Activated CD4-positive, alpha-beta T cell treated with anti-CD3 and anti-CD28 coated beads for 36 hours (primary cell): ENCODE data around the gene SKAP1. TPM values are rescaled to one million over a fixed set of nuclear protein-coding genes. Genes with fewer than 3 reads are reported as not detected.
A peak's percentile ranks its signal among the peaks of the same experiment; 100 is the strongest.
"Not testable (repeated sequence)": the region's sequence is repeated elsewhere in the genome, so short reads cannot be mapped to it uniquely, and the experiment has no call there.

Source experiments
- ATAC-seq: fragments of 200-7000 bp; cut with Tn5 transposase; one replicate; pipeline ENCODE4 v1.10.0; 2021; ENCODE audit warnings: mild to moderate bottlenecking, moderate library complexity
- CTCF ChIA-PET: fragments of 350-600 bp; sonication (Branson Sonifier 250); formaldehyde crosslinking; loops from one replicate; lab custom pipeline; 2021; ENCODE audit warnings: antibody characterized with exemption; lab: Charles Lee
- POLR2A ChIA-PET: fragments of 350-600 bp; sonication (Branson Sonifier 250); formaldehyde crosslinking; loops from one replicate; lab custom pipeline; 2021; ENCODE audit warnings: antibody characterized with exemption, inconsistent platforms; lab: Charles Lee
- DNase-seq: peaks from one replicate; pipeline ENCODE4 v3.0.0-alpha.2; 2020
- H3K27ac Mint-ChIP-seq: one replicate; pipeline ENCODE4 v1.8.0; 2021; ENCODE audit warnings: mixed read lengths
- H3K27me3 Mint-ChIP-seq: one replicate; pipeline ENCODE4 v1.8.0; 2021; ENCODE audit warnings: mixed read lengths
- H3K36me3 Mint-ChIP-seq: one replicate; pipeline ENCODE4 v1.8.0; 2021; ENCODE audit warnings: low read depth, mixed read lengths
- H3K4me1 Mint-ChIP-seq: one replicate; pipeline ENCODE4 v1.8.0; 2021; ENCODE audit warnings: mixed read lengths
- H3K4me3 Mint-ChIP-seq: one replicate; pipeline ENCODE4 v1.8.0; 2021; ENCODE audit warnings: mild to moderate bottlenecking, moderate library complexity, mixed read lengths
- H3K9me3 Mint-ChIP-seq: one replicate; pipeline ENCODE4 v1.8.0; 2021; ENCODE audit warnings: low read depth, mixed read lengths
- intact Hi-C, 2 experiments: fragments of 100-400 bp; cut with DNase I in 1 of 2; cut with micrococcal nuclease in 1 of 2; formaldehyde crosslinking; loops; one replicate each; pipeline versions ENCODE4 v1.14.2 to v1.15.1; 2022 to 2024; cut with DNase I, micrococcal nuclease
- total RNA-seq, 2 experiments: library from RNA; stranded (reverse); gene quantifications; one replicate each; pipeline ENCODE4 v1.2.3, GENCODE V29; 2021

The SKAP1 gene
- total RNA-seq, 2 experiments from 2014 or later: 76.1 to 109 TPM

DNA sequence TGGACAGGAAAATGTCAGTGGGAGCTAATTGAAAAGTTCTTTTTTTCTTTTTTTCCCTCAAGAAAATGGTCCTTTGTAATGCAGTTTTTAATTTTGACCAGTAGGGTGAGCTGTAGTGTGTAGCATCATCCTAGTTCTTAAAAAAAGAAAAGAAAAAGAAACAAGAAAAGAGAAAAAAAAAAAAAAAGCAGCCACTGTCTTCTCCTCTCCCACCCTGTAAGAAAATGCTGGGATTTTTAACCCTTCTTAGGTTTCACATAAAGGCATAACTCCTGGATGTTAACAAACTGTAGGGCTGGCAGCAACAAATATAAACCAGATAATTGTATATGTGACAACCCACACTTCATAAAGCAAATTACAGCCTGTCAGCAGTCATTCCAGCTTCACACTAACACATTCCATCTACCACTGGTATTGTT, 78.1 kb downstream of the SKAP1 start:
- CTCF ChIA-PET: interaction anchor here (0.6 to 8.9 kb wide), 45 partner anchors 11 to 326 kb away, joined by 3 to 113 read pairs (median 4); partner anchors contain the start of gene HOXB5
- POLR2A ChIA-PET: interaction anchor here (0.8 kb wide), 1 partner anchor 239 kb away, joined by 3 read pairs; no protein-coding TSS in a partner anchor

DNA sequence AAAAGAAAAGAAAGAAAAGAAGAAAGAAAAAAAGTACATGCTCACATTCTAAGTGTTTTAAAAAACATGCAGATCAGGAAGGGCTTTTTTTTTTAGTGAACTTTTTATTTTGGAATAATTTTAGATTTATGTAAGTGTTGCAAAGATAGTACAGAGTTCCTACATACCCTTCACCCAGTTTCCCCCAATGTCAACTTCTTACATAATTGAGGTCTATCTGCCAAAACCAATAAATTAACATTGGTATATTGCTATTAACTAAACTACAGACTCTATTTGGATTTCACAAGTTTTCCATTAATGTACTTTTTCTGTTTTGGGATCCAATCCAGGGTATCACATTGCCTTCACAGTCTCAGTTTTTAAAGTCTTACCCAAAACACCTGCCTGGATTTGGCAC, 81.7 kb downstream of the SKAP1 start:
- ChIA-PET CTCF (interaction anchor here (1.0 to 8.9 kb wide), 5 partner anchors 9 to 245 kb away, joined by 3 to 113 read pairs (median 4); partner anchors contain the start of gene HOXB5), POLR2A (no interaction called here)
- Mint-ChIP-seq H3K27me3 (no peaks in the 10 kb centered on the region), H3K36me3 (peaks cover 24% of the 10 kb centered on the region), H3K9me3 (no peaks in the 10 kb centered on the region), H3K27ac (no peak overlapping the region), H3K4me1 (peaks cover 11% of the 10 kb centered on the region), H3K4me3 (no peak overlapping the region)
- intact Hi-C loops: no loop called here
- DNase-seq: no peak
- ATAC-seq: no peak

More for the DNA sequence above, 78.1 kb downstream of the SKAP1 start:
- H3K9me3 Mint-ChIP-seq: no peaks in the 10 kb centered on the region
- no peak for ATAC-seq
- no peak overlapping the region for H3K27ac Mint-ChIP-seq
- no peak for DNase-seq
- peaks cover 10% of the 10 kb centered on the region for H3K36me3 Mint-ChIP-seq
- H3K4me3 Mint-ChIP-seq: no peak overlapping the region
- no peaks in the 10 kb centered on the region for H3K27me3 Mint-ChIP-seq
- peaks cover 11% of the 10 kb centered on the region for H3K4me1 Mint-ChIP-seq
- intact Hi-C loops: loop anchor here (1.0 kb wide), 1 partner anchor 105 kb away; no protein-coding TSS in a partner anchor

GRCh38 chr17:48347177-48347576, 82.8 kb downstream of the SKAP1 start:
- Mint-ChIP-seq H3K27me3 (no peaks in the 10 kb centered on the region), H3K4me1 (peaks cover 6% of the 10 kb centered on the region), H3K9me3 (no peaks in the 10 kb centered on the region), H3K27ac (no peak overlapping the region), H3K36me3 (peaks cover 27% of the 10 kb centered on the region), H3K4me3 (no peak overlapping the region)
- no peak for DNase-seq
- ChIA-PET POLR2A (no interaction called here), CTCF (interaction anchor here (0.8 to 8.9 kb wide), 12 partner anchors 8 to 271 kb away, joined by 3 to 113 read pairs (median 4); partner anchors contain the start of gene HOXB5)
- ATAC-seq: no peak
- intact Hi-C loops: no loop called here

DNA sequence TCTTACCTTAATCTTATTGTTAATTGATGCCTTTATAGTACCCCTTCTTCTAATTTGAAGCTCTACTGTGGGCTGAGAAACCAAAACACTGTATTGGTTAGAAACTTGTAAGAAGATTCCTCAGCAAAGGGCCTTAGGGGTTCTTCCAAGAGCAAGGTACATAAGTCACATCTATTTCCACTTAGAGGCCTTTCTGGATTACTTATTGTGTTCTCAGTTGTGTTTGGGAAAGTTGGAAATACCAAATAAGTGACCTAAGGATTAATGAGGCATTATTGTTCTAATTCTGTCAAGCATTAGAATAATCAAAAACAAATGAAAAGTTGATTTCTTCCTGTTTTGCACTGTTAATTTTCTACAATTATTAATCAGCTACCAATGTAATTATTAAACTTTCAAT, 85.8 kb downstream of the SKAP1 start:
- Mint-ChIP-seq H3K4me1 (no peaks in the 10 kb centered on the region), H3K27ac (no peak overlapping the region), H3K4me3 (no peak overlapping the region), H3K36me3 (peaks cover 30% of the 10 kb centered on the region), H3K9me3 (no peaks in the 10 kb centered on the region), H3K27me3 (no peaks in the 10 kb centered on the region)
- ATAC-seq: no peak
- DNase-seq: no peak
- ChIA-PET POLR2A (no interaction called here), CTCF (interaction anchor here (0.8 to 8.9 kb wide), 6 partner anchors 7 to 113 kb away, joined by 3 to 113 read pairs (median 4); no protein-coding TSS in a partner anchor)
- intact Hi-C loops: no loop called here

- POLR2A ChIA-PET: no interaction called here
- peaks cover 20% of the 10 kb centered on the region for H3K36me3 Mint-ChIP-seq
- intact Hi-C loops: no loop called here
These were observed 89.1 kb downstream of the SKAP1 start for GRCh38 chr17:48340916-48341315.

DNA sequence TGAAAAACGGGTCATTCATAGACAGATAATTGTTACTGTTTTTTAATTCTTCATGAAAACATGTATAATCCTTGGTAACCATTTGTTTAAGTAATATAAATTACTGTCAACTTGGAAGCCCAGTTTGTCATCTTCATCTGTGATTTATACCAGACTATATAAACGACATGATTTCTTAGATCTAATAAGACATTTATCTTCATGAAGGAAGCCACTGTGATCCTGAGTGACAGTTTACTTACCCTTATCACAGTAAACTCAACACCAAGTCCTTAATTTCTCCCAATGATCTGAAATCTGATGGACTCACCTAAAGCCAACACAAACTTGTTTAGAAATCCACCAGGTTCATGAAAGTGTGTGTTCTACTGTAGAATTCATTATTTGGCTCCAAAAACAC, 91.3 kb downstream of the SKAP1 start:
- ATAC-seq (no peak), DNase-seq (no peak)
- intact Hi-C loops: loop anchor here in 1 of 2 experiments (5.0 to 10.0 kb wide), 2 partner anchors 119 to 314 kb away; no protein-coding TSS in a partner anchor
- Mint-ChIP-seq H3K4me1 (peaks cover 5% of the 10 kb centered on the region), H3K27ac (no peak overlapping the region), H3K27me3 (no peaks in the 10 kb centered on the region), H3K9me3 (no peaks in the 10 kb centered on the region), H3K36me3 (peaks cover 8% of the 10 kb centered on the region), H3K4me3 (no peak overlapping the region)
- ChIA-PET CTCF (interaction anchor here (1.0 to 5.9 kb wide), 5 partner anchors 12 to 254 kb away, joined by 3 to 58 read pairs (median 5); no protein-coding TSS in a partner anchor), POLR2A (no interaction called here)

More at GRCh38 chr17:48340916-48341315, 89.1 kb downstream of the SKAP1 start:
- H3K4me1 Mint-ChIP-seq: peaks cover 4% of the 10 kb centered on the region
- H3K9me3 Mint-ChIP-seq: no peaks in the 10 kb centered on the region
- no peak overlapping the region for H3K4me3 Mint-ChIP-seq
- H3K27me3 Mint-ChIP-seq: no peaks in the 10 kb centered on the region
- no peak overlapping the region for H3K27ac Mint-ChIP-seq
- DNase-seq (no peak), ATAC-seq (no peak)
- CTCF ChIA-PET: interaction anchor here (0.8 to 5.9 kb wide), 6 partner anchors 10 to 252 kb away, joined by 3 to 58 read pairs (median 4); partner anchors contain the start of gene HOXB5

DNA sequence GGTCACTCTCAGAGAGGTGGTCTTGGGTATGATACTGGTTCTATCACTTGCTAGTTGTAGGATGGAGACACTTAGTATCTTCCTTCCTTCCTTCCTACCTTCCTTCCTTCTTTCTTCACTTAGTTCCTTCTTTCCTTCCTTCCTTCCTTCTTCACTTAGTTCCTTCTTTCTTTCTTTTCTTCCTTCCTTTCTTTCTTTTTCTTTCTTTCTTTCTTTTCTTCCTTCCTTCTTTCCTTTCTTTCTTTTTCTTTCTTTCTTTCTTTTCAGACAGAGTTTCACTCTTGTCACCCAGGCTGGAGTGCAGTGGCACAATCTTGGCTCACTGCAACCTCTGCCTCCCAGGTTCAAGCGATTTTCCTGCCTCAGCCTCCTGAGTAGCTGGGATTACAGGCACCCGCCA, 92.1 kb downstream of the SKAP1 start:
- CTCF ChIA-PET: interaction anchor here (0.6 to 1.4 kb wide), 3 partner anchors 114 to 255 kb away, joined by 3 to 5 read pairs (median 5); no protein-coding TSS in a partner anchor
- H3K9me3 Mint-ChIP-seq, H3K4me3 Mint-ChIP-seq, ATAC-seq, H3K36me3 Mint-ChIP-seq, H3K27ac Mint-ChIP-seq, H3K27me3 Mint-ChIP-seq, POLR2A ChIA-PET, DNase-seq: not testable (repeated sequence)
- peaks cover 10% of the 10 kb centered on the region for H3K4me1 Mint-ChIP-seq
- intact Hi-C loops: loop anchor here in 1 of 2 experiments (5.0 to 10.0 kb wide), 2 partner anchors 119 to 313 kb away; no protein-coding TSS in a partner anchor

- Mint-ChIP-seq H3K36me3 (peaks cover 3% of the 10 kb centered on the region), H3K27me3 (no peaks in the 10 kb centered on the region), H3K27ac (no peak overlapping the region), H3K9me3 (no peaks in the 10 kb centered on the region), H3K4me3 (no peak overlapping the region), H3K4me1 (peaks cover 11% of the 10 kb centered on the region)
- CTCF ChIA-PET: interaction anchor here (0.7 to 7.4 kb wide), 22 partner anchors 12 to 301 kb away, joined by 3 to 113 read pairs (median 4); partner anchors contain the start of gene HOXB5
- ATAC-seq (no peak), DNase-seq (no peak)
- POLR2A ChIA-PET: no interaction called here
- intact Hi-C loops: loop anchor here (1.0 to 10.0 kb wide), 5 partner anchors 120 to 312 kb away; no protein-coding TSS in a partner anchor
These were observed 93.0 kb downstream of the SKAP1 start for GRCh38 chr17:48336986-48337385.

DNA sequence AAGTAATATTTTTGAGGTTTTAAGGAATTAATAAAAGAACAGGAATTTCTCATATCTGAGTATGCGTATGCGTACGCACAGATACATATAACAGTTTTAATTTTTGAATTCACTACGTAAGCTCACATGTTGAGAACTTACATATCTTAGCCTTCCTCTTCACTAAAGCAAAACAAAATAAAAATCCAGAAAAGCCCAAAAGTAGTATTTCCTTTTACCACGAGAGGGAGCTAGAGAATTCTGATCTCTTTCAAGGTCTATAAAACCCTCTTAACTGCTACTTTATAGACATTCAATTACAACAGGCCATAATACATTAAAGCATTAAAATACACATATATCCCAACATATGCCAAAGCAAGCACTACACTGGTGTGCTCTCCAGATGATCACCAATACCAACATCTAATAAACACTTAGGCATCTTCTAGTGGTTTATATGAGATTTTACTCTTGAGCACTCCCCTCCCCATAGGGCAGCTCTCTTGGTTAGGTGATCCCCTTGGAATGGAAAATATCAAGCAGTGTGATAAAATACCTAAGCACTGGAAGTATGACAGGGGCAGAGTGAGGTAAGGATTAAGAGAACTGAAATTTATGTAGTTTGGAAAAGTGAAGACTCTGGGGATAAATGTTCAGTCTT, 94.0 kb downstream of the SKAP1 start:
- Mint-ChIP-seq H3K4me3 (no peak overlapping the region), H3K4me1 (peaks cover 11% of the 10 kb centered on the region), H3K27ac (no peak overlapping the region), H3K9me3 (no peaks in the 10 kb centered on the region), H3K27me3 (no peaks in the 10 kb centered on the region), H3K36me3 (peaks cover 4% of the 10 kb centered on the region)
- DNase-seq (no peak), ATAC-seq (peak; percentile 51)
- ChIA-PET CTCF (interaction anchor here (0.5 to 7.4 kb wide), 46 partner anchors 9 to 589 kb away, joined by 3 to 113 read pairs (median 4); partner anchors contain the start of genes HOXB3, HOXB5 and HOXB9), POLR2A (no interaction called here)
- intact Hi-C loops: loop anchor here (1.0 to 10.0 kb wide), 5 partner anchors 121 to 311 kb away; no protein-coding TSS in a partner anchor

- Mint-ChIP-seq H3K9me3 (no peaks in the 10 kb centered on the region), H3K4me3 (no peak overlapping the region), H3K4me1 (peaks cover 11% of the 10 kb centered on the region), H3K27me3 (no peaks in the 10 kb centered on the region), H3K36me3 (peaks cover 3% of the 10 kb centered on the region), H3K27ac (no peak overlapping the region)
- ChIA-PET POLR2A (no interaction called here), CTCF (interaction anchor here (0.6 to 7.4 kb wide), 32 partner anchors 8 to 506 kb away, joined by 3 to 113 read pairs (median 4); partner anchors contain the start of genes HOXB5 and HOXB9)
- DNase-seq (no peak), ATAC-seq (no peak)
- intact Hi-C loops: loop anchor here in 1 of 2 experiments (5.0 to 10.0 kb wide), 2 partner anchors 122 to 310 kb away; no protein-coding TSS in a partner anchor
These were observed 94.7 kb downstream of the SKAP1 start for GRCh38 chr17:48335146-48335784.
